ENCODE measurements around the gene KLC1.
A peak's percentile ranks its signal among the peaks of the same experiment; 100 is the strongest.
"Not testable (repeated sequence)": the region's sequence is repeated elsewhere in the genome, so short reads cannot be mapped to it uniquely, and the experiment has no call there.

Gene KLC1

GRCh38 chr14:103625356-103626095 is 3.5 kb upstream of the KLC1 start:
- no peak for DNase-seq (ENCODE audit: low read depth)

GRCh38 chr14:103626146-103626850 is 2.7 kb upstream of the KLC1 start:
- no peak for DNase-seq (ENCODE audit: low read depth)

DNA sequence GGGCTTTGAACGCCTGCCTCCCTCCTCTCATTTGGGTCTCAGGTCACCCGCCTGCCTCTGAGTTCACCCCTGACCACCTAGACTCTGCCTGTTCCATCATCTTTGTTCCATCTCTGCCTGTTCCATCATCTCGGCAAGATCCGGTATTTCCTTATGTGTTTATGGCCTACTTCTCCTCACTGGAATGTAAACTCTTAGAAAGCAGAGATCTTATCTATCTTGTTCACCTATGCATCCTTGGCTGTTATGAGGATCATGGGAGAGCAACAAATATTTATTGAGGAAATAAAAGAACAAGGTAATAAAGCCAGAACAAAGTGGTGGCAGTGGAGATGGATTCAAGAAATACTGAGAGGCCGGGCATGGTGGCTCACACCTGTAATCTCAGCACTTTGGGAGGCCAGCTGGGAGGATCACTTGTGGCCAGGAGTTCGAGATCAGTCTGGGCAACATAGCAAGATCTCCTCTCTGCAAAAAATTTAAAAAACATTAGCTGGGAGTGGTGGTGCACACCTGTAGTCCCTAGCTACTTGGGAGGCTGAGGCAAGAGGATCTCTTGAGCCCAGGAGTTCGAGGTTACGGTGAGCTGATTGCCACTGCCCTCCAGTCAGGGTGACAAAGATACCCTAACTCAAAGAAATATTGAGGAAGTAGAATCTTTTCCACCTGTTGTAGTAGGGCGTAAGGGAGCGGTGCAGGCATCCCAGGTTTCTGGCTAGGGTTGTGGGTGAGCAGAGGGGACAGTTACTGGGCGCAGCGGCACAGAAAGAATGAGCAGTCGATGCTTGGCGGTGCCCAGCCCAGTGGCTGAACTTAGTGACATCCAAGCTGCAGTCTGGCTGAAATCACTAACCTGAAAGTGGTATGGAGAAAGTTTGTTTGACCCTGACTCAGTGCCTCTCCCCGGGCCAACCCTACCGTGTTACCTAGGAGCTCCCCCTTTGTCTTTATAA is 1.7 kb upstream of the KLC1 start:
- DNase-seq (ENCODE audit: low read depth): no peak

DNA sequence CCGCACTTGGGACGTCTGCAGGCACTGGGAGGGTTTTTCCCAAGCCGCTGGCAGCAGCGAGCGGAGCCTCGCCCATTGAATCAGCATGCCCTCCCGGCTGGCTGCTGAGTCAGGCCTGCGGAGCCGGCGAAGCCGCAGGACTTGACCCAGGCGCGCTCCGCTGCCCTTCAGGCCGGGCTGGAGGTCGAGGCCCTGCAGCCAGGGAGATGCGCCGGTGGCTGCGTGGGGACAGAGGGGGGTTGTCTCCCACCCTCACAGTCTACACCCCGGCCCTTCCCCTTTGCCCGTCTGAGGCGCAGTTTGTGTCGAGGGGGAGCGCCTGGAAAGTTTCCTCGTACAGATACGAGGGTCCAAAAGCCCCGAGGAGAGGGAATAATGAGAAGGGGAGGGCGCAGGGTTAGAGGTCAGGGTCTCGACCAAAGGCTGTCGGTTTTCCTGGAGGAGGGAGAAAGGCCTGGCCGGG is 759 bp upstream of the KLC1 start:
- DNase-seq (ENCODE audit: low read depth): peak; percentile 5

- peak; percentile 13 for DNase-seq (ENCODE audit: low read depth)
Measured at GRCh38 chr14:103629503-103630121, 601 bp downstream of the KLC1 start.

GRCh38 chr14:103630364-103631108 is 1.5 kb downstream of the KLC1 start:
- DNase-seq (ENCODE audit: low read depth): no peak

DNA sequence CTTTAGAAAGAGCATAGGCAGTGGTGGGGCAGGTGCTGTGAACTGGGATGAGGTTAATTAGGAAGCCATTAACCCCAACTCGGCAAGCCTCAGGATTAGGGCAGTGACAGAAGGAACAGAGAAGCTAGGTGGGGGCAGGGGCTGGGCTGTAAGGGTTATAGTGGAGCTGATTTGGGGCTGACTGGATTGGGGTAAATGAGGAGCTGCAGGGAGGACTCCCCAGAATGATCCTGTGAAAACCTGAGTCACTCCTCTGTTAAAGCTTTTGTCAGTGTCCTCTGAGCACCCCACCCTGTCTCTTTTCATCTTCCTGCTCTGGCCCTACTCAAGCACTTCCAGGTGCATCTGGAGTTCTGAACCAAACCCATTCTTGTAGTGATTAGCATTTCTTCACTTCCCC is 4.4 kb downstream of the KLC1 start:
- DNase-seq (ENCODE audit: low read depth): no peak

- DNase-seq (ENCODE audit: low read depth): no peak
Measured at GRCh38 chr14:103634156-103634555, 5.1 kb downstream of the KLC1 start.

GRCh38 chr14:103638594-103638993 is 9.6 kb downstream of the KLC1 start:
- DNase-seq (ENCODE audit: low read depth): no peak

DNA sequence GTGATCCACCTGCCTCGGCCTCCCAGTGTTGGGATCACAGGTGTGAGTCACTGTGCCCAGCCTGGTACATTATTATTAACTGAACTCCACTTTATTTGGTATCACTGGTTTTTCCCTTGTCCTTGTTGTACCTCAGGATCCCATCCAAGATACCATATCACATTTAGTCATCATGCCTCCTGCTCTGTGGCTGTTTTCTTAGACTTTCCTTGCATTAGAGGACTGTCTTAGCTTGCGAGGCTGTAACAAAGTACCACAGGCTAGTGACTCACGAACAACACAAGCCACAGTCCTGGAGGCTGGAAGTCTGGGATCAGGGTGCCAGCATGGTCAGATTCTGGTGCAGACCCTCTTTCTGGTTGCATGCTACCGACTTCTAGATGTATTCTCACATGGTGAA is 12.2 kb downstream of the KLC1 start:
- no peak for DNase-seq (ENCODE audit: low read depth)

- no peak for DNase-seq (ENCODE audit: low read depth)
Measured at GRCh38 chr14:103646189-103646588, 17.2 kb downstream of the KLC1 start.

GRCh38 chr14:103649001-103649400 is 20.0 kb downstream of the KLC1 start:
- no peak for DNase-seq (ENCODE audit: low read depth)

- no peak for DNase-seq (ENCODE audit: low read depth)
Measured at GRCh38 chr14:103650213-103650612, 21.2 kb downstream of the KLC1 start.

- DNase-seq (ENCODE audit: low read depth): no peak
Measured at GRCh38 chr14:103651585-103651984, 22.6 kb downstream of the KLC1 start.

GRCh38 chr14:103652806-103653205 is 23.8 kb downstream of the KLC1 start:
- no peak for DNase-seq (ENCODE audit: low read depth)

- not testable (repeated sequence) for DNase-seq (ENCODE audit: low read depth)
Measured at GRCh38 chr14:103653336-103653735, 24.3 kb downstream of the KLC1 start.

- DNase-seq (ENCODE audit: low read depth): no peak
Measured at GRCh38 chr14:103653805-103654204, 24.8 kb downstream of the KLC1 start.

GRCh38 chr14:103654619-103655018 is 25.6 kb downstream of the KLC1 start:
- DNase-seq (ENCODE audit: low read depth): no peak

GRCh38 chr14:103656031-103656755 is 27.2 kb downstream of the KLC1 start:
- no peak for DNase-seq (ENCODE audit: low read depth)

GRCh38 chr14:103656756-103657133 is 27.7 kb downstream of the KLC1 start:
- DNase-seq (ENCODE audit: low read depth): no peak

DNA sequence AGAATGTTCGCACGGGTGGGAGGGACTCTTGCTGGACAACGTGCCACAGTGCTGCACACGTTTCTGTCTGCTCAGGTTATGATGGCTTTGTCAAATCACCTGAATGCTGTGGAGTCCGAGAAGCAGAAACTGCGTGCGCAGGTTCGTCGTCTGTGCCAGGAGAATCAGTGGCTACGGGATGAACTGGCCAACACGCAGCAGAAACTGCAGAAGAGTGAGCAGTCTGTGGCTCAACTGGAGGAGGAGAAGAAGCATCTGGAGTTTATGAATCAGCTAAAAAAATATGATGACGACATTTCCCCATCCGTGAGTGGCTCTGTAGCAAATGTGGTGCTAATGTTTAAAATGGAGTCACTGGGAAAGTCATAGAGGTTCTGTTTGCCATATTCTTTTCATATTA is 28.5 kb downstream of the KLC1 start:
- no peak for DNase-seq (ENCODE audit: low read depth)

Measured in activated T-cell treated with anti-CD3 and anti-CD28 coated beads for 1 hour (primary cell).